CD4-positive, alpha-beta T cell treated with Interleukin-6 for 4 hours (primary cell): ENCODE results near the gene LBHD1.
"Not testable (repeated sequence)": the region's sequence is repeated elsewhere in the genome, so short reads cannot be mapped to it uniquely, and the experiment has no call there.

Experiments
- DNase-seq: peaks from one replicate; pipeline ENCODE4 v3.0.0-alpha.2; 2020; ENCODE audit warnings: mixed read lengths

LBHD1 gene

GRCh38 chr11:62693624-62694023 lies 21.6 kb upstream of the LBHD1 start:
- not testable (repeated sequence) for DNase-seq

GRCh38 chr11:62689421-62690183 lies 17.5 kb upstream of the LBHD1 start, which contains the start of gene LRRN4CL:
TSS of gene LRRN4CL (minus strand) at chr11:62689530. CDS start at chr11:62688508, 1,022 bp downstream.
- no peak for DNase-seq

- no peak for DNase-seq
These were observed 16.4 kb upstream of the LBHD1 start for GRCh38 chr11:62688491-62688890.

GRCh38 chr11:62687508-62688396 lies 15.7 kb upstream of the LBHD1 start:
- DNase-seq: no peak

- DNase-seq: no peak
These were observed 10.5 kb upstream of the LBHD1 start for GRCh38 chr11:62682518-62682917.

GRCh38 chr11:62680825-62681240 lies 8.8 kb upstream of the LBHD1 start:
- DNase-seq: peak; percentile 47

- peak; percentile 85 for DNase-seq
These were observed 7.0 kb upstream of the LBHD1 start, which contains the start of gene UBXN1 for GRCh38 chr11:62678770-62679696. TSS of gene UBXN1 (minus strand) at chr11:62679073. CDS start at chr11:62678923, 150 bp downstream.

- DNase-seq: no peak
These were observed 6.3 kb upstream of the LBHD1 start for GRCh38 chr11:62678433-62678769.

- no peak for DNase-seq
These were observed 5.6 kb upstream of the LBHD1 start for GRCh38 chr11:62677714-62678113.

GRCh38 chr11:62677156-62677555 lies 5.1 kb upstream of the LBHD1 start:
- no peak for DNase-seq

GRCh38 chr11:62676698-62677097 lies 4.6 kb upstream of the LBHD1 start:
- DNase-seq: no peak

- DNase-seq: not testable (repeated sequence)
These were observed 3.3 kb upstream of the LBHD1 start for GRCh38 chr11:62675415-62675814.

GRCh38 chr11:62673196-62673525 lies 1.1 kb upstream of the LBHD1 start:
- no peak for DNase-seq

GRCh38 chr11:62671236-62671607 lies 845 bp downstream of the LBHD1 start:
- DNase-seq: no peak

GRCh38 chr11:62669420-62670161 lies 2.5 kb downstream of the LBHD1 start:
- DNase-seq: no peak

GRCh38 chr11:62667460-62667859 lies 4.6 kb downstream of the LBHD1 start:
- DNase-seq: no peak

GRCh38 chr11:62666259-62666926 lies 5.7 kb downstream of the LBHD1 start:
- DNase-seq: no peak

- peak; percentile 65 for DNase-seq
These were observed 6.3 kb downstream of the LBHD1 start for GRCh38 chr11:62665599-62666258.

- DNase-seq: peak; percentile 95
These were observed 6.9 kb downstream of the LBHD1 start, which contains the start of the genes C11orf98 and CSKMT for GRCh38 chr11:62665075-62665598. TSS of gene C11orf98 (minus strand) at chr11:62665210. CDS start at chr11:62665169, 41 bp downstream. TSS of gene CSKMT (plus strand) at chr11:62665312. CDS start at chr11:62665880, 568 bp downstream.

GRCh38 chr11:62664405-62665074 lies 7.5 kb downstream of the LBHD1 start:
- DNase-seq: peak; percentile 60
